Measurements from ENCODE around the gene RAD51B. TPM values are rescaled to one million over a fixed set of nuclear protein-coding genes. Genes with fewer than 3 reads are reported as not detected.
A peak's percentile ranks its signal among the peaks of the same experiment; 100 is the strongest.
"Not testable (repeated sequence)": the region's sequence is repeated elsewhere in the genome, so short reads cannot be mapped to it uniquely, and the experiment has no call there.

The RAD51B gene
- total RNA-seq, 6 donors from 2014 or later: 10.6 to 63.9 (median 18.4) TPM

GRCh38 chr14:68094752-68095151, 275.2 kb downstream of the RAD51B start:
- 80 to 82% methylated on average over 1 of the region's 1 CpG for WGBS, 2 donors

DNA sequence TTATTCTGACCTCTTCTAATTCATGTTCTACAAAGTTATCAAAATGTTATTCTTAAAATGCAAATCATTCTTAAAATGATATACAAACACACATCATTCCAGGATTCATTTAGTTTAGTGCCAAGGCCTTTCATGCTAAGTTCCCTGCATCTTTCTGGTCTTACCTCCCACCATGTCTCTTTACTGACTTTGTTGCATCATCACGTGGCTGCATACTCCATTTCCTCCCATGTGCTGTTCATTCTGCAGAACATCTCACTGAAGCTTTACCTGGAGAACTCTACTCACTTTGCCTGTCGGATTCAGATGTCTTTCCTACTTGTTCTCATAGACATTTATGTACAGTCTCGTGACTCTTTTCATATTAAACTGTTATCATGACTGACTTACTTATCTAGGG, 278.1 kb downstream of the RAD51B start:
- WGBS, 2 donors: 82 to 90% methylated on average over 3 of the region's 3 CpGs

More at GRCh38 chr14:68094752-68095151, 275.2 kb downstream of the RAD51B start:
- Histone ChIP-seq H3K36me3 (no peaks in the 10 kb centered on the region), H3K27me3 (no peaks in the 10 kb centered on the region), H3K4me1 (peaks cover 0 to 8% (median 2%) of the 10 kb centered on the region in 4 donors), H3K27ac (no peak overlapping the region), H3K9me3 (no peaks in the 10 kb centered on the region), H3K4me3 (no peak overlapping the region)
- TF ChIP-seq EP300 (IDR thresholded peaks at IDR 0.05): no peak
- no peak for TF ChIP-seq POLR2A (IDR thresholded peaks at IDR 0.05)
- TF ChIP-seq, protein P1, sequence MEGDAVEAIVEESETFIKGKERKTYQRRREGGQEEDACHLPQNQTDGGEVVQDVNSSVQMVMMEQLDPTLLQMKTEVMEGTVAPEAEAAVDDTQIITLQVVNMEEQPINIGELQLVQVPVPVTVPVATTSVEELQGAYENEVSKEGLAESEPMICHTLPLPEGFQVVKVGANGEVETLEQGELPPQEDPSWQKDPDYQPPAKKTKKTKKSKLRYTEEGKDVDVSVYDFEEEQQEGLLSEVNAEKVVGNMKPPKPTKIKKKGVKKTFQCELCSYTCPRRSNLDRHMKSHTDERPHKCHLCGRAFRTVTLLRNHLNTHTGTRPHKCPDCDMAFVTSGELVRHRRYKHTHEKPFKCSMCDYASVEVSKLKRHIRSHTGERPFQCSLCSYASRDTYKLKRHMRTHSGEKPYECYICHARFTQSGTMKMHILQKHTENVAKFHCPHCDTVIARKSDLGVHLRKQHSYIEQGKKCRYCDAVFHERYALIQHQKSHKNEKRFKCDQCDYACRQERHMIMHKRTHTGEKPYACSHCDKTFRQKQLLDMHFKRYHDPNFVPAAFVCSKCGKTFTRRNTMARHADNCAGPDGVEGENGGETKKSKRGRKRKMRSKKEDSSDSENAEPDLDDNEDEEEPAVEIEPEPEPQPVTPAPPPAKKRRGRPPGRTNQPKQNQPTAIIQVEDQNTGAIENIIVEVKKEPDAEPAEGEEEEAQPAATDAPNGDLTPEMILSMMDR (IDR thresholded peaks at IDR 0.05): no peak
- TF ChIP-seq POLR2AphosphoS5 (IDR thresholded peaks at IDR 0.05): no peak
- ATAC-seq (ENCODE audit: low FRiP score in 2 of 2) (no peak), DNase-seq (no peak)

GRCh38 chr14:68098834-68099233, 279.3 kb downstream of the RAD51B start:
- ATAC-seq (ENCODE audit: low FRiP score in 2 of 2): no peak
- Histone ChIP-seq H3K4me3 (no peak overlapping the region), H3K9me3 (peaks cover 3 to 24% (median 14%) of the 10 kb centered on the region in 4 donors), H3K36me3 (no peaks in the 10 kb centered on the region), H3K27ac (no peak overlapping the region), H3K27me3 (no peaks in the 10 kb centered on the region), H3K4me1 (peaks cover 0 to 8% (median 2%) of the 10 kb centered on the region in 4 donors)
- no peak for TF ChIP-seq POLR2A (IDR thresholded peaks at IDR 0.05)
- no peak for TF ChIP-seq EP300 (IDR thresholded peaks at IDR 0.05)
- TF ChIP-seq, protein P1 (IDR thresholded peaks at IDR 0.05): no peak
- DNase-seq: no peak
- 78 to 86% methylated on average over 2 of the region's 2 CpGs for WGBS, 2 donors

More for the DNA sequence above, 278.1 kb downstream of the RAD51B start:
- Histone ChIP-seq H3K36me3 (no peaks in the 10 kb centered on the region), H3K4me1 (peaks cover 0 to 8% (median 2%) of the 10 kb centered on the region in 4 donors), H3K27me3 (no peaks in the 10 kb centered on the region), H3K4me3 (no peak overlapping the region), H3K9me3 (peaks cover 3 to 21% (median 13%) of the 10 kb centered on the region in 4 donors), H3K27ac (no peak overlapping the region)
- DNase-seq (no peak), ATAC-seq (ENCODE audit: low FRiP score in 2 of 2) (no peak)
- TF ChIP-seq POLR2AphosphoS5 (IDR thresholded peaks at IDR 0.05) (no peak), EP300 (IDR thresholded peaks at IDR 0.05) (no peak), POLR2A (IDR thresholded peaks at IDR 0.05) (no peak)
- TF ChIP-seq, protein P1 (IDR thresholded peaks at IDR 0.05): no peak

GRCh38 chr14:68099495-68100045, 280.0 kb downstream of the RAD51B start:
- ATAC-seq (ENCODE audit: low FRiP score in 2 of 2): peak in 1 of 2 donors; percentile 43
- Histone ChIP-seq H3K4me3 (no peak overlapping the region), H3K36me3 (no peaks in the 10 kb centered on the region), H3K27ac (peak overlapping the region in 2 of 4 donors; percentile 18 to 22), H3K4me1 (peaks cover 0 to 16% (median 4%) of the 10 kb centered on the region in 4 donors), H3K27me3 (no peaks in the 10 kb centered on the region), H3K9me3 (peaks cover 3 to 24% (median 14%) of the 10 kb centered on the region in 4 donors)
- DNase-seq: peak in 1 of 2 donors; percentile 33
- WGBS, 2 donors: 55 to 58% methylated on average over 5 of the region's 5 CpGs
- TF ChIP-seq POLR2AphosphoS5 (IDR thresholded peaks at IDR 0.05) (no peak), POLR2A (IDR thresholded peaks at IDR 0.05) (no peak), EP300 (IDR thresholded peaks at IDR 0.05) (no peak)
- TF ChIP-seq, protein P1 (IDR thresholded peaks at IDR 0.05): no peak

- H3K9me3 ChIP-seq: peaks cover 3 to 24% (median 14%) of the 10 kb centered on the region in 4 donors
- H3K4me1 ChIP-seq: peaks cover 4 to 24% (median 7%) of the 10 kb centered on the region in 4 donors
- H3K27me3 ChIP-seq; H3K27ac ChIP-seq; ATAC-seq (ENCODE audit: low FRiP score in 2 of 2); DNase-seq; H3K36me3 ChIP-seq; H3K4me3 ChIP-seq: not testable (repeated sequence)
- 83 to 100% methylated on average over 3 of the region's 3 CpGs for WGBS, 2 donors
These were observed 282.2 kb downstream of the RAD51B start for GRCh38 chr14:68101715-68102301.

All from upper lobe of left lung (tissue), 6 donors.